Regular cardiac myocyte (primary cell): ENCODE data around the gene LRCOL1. TPM values are rescaled to one million over a fixed set of nuclear protein-coding genes. Genes with fewer than 3 reads are reported as not detected.

ENCODE experiments used
- total RNA-seq: library from RNA; depleted of rRNA; stranded (reverse); fragments of >200 nt; gene quantifications from 2 replicates; pipeline ENCODE4 v1.2.3, GENCODE V29; 2014

LRCOL1 gene
- not detected in 2 replicates for total RNA-seq

GRCh38 chr12:132610051-132610759 is at the start of gene LRCOL1:
Gene LRCOL1, minus strand, starts transcription at chr12:132610582. Its CDS starts 4,331 bp downstream, at chr12:132606251.

DNA sequence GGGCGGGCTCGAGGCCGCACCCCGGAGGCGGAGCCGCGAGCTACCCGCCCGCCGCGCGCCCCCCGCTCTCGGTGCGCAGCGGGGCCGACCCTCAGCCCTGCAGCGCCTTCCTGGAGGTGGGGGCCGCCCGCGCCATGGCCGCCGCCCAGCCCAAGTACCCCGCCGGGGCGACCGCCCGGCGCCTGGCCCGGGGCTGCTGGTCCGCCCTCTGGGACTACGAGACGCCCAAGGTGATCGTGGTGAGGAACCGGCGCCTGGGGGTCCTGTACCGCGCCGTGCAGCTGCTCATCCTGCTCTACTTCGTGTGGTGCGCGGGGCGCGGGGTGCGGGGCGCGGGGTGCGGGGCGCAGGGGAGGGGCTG is 8.3 kb upstream of the LRCOL1 start, which contains the start of gene P2RX2:
TSS of gene P2RX2 (plus strand) at position 94 of the 361 bp plus-strand sequence. CDS start at position 135, 41 bp downstream.

Other genes with a start within 250 kb of the LRCOL1 start
- 0.85 and 1.9 TPM in 2 replicates for gene FBRSL1, start 120.4 kb downstream of the LRCOL1 start, total RNA-seq
- not detected in 2 replicates for gene P2RX2, start 8.2 kb upstream of the LRCOL1 start, total RNA-seq
- gene POLE, start 76.8 kb upstream of the LRCOL1 start, total RNA-seq = 13.0 and 31.4 TPM in 2 replicates
- 6.5 and 16.7 TPM in 2 replicates for gene PXMP2, start 77.0 kb upstream of the LRCOL1 start, total RNA-seq
- 30.7 and 81.3 TPM in 2 replicates for gene PGAM5, start 100.3 kb upstream of the LRCOL1 start, total RNA-seq
- 56.1 and 71.9 TPM in 2 replicates for gene ANKLE2, start 151.2 kb upstream of the LRCOL1 start, total RNA-seq
- gene GOLGA3, start 218.3 kb upstream of the LRCOL1 start, total RNA-seq = 165 and 236 TPM in 2 replicates